Thyroid gland (tissue), 4 donors: Measurements from ENCODE around the gene SIX2.

ENCODE experiments used
- CTCF ChIP-seq, 6 experiments: fragments of 200-600 bp in 3 of 6; fragments of 450-650 bp in 3 of 6; sonication (generic) in 3 of 6; IDR thresholded peaks; one replicate each; pipeline ENCODE4 v1.5.1; 2016 to 2019; ENCODE audit warnings: antibody characterized with exemption in 6 of 6, mild to moderate bottlenecking in 2 of 6, inconsistent platforms in 1 of 6, moderate library complexity in 1 of 6
- POLR2A ChIP-seq, 2 donors: fragments of 450-650 bp; IDR thresholded peaks; one replicate each; pipeline ENCODE4 v1.6.1; 2017; ENCODE audit warnings: antibody characterized with exemption in 2 of 2, mild to moderate bottlenecking in 2 of 2, moderate library complexity in 1 of 2

DNA sequence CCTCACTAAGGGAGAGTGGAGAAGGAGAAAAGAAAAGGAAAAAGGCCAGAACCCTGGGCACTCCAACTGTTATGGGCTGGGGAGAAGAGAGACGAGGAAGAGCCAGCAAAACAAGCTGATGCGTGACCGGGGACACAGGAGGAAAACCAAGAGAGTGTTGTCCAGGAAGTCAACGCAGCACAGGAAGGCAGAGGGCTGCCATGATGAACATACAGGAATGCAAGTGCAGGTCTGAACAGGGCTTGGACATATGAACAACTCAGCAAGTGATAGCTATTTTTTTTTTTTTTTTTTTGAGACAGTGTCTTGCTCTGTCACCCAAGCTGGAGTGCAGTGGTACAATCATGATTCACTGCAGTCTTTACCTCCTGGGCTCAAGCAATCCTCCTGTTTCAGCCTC lies 39.3 kb downstream of the SIX2 start:
- TF ChIP-seq CTCF (IDR thresholded peaks at IDR 0.05) = no peak
- no peak for TF ChIP-seq POLR2A (IDR thresholded peaks at IDR 0.05)
